Endothelial cell of umbilical vein (primary cell): ENCODE results near the gene TOP3A.

Experiments
- EZH2 ChIP-seq: IDR thresholded peaks from 2 replicates; pipeline ENCODE4 v1.6.1; 2012; ENCODE audit warnings: borderline replicate concordance, low read depth, mild to moderate bottlenecking, moderate library complexity, low read length, inconsistent platforms; ENCODE audit not compliant: severe bottlenecking
- FOS ChIP-seq: IDR thresholded peaks from 2 replicates; pipeline ENCODE4 v1.6.1; 2011; ENCODE audit warnings: mild to moderate bottlenecking, low read length, moderate library complexity, borderline replicate concordance; ENCODE audit not compliant: insufficient read depth
- JUN ChIP-seq: IDR thresholded peaks from 2 replicates; pipeline ENCODE4 v1.6.1; 2011; ENCODE audit warnings: borderline replicate concordance, low read depth; ENCODE audit not compliant: insufficient read length, insufficient read depth
- MYC ChIP-seq: IDR thresholded peaks from one replicate; pipeline ENCODE4 v1.6.1; 2011; ENCODE audit warnings: mild to moderate bottlenecking, low read depth, low read length
- POLR2A ChIP-seq: IDR thresholded peaks from 2 replicates; pipeline ENCODE4 v1.6.1; 2012; ENCODE audit warnings: low read depth, mild to moderate bottlenecking, control low read depth, low read length
- POLR2AphosphoS5 ChIP-seq: IDR thresholded peaks from 2 replicates; pipeline ENCODE4 v1.6.1; 2012; ENCODE audit warnings: low read depth, mild to moderate bottlenecking, control low read depth, low read length, moderate library complexity; ENCODE audit not compliant: insufficient read depth
- TF ChIP-seq, protein P1 (sequence below), 2 donors: IDR thresholded peaks; 1 replicate in 1 of 2; 2 replicates in 1 of 2; pipeline ENCODE4 v1.5.1; 2011; ENCODE audit warnings: low read length in 2 of 2, mild to moderate bottlenecking in 2 of 2, moderate library complexity in 2 of 2, control low read depth in 1 of 2, inconsistent platforms in 1 of 2, low read depth in 1 of 2; ENCODE audit not compliant: insufficient read depth in 1 of 2; ENCODE audit errors: extremely low read depth in 1 of 2
- TF ChIP-seq, protein P2 (sequence below): IDR thresholded peaks from 2 replicates; pipeline ENCODE4 v1.6.1; 2011; ENCODE audit not compliant: insufficient read depth, insufficient read length

DNA sequence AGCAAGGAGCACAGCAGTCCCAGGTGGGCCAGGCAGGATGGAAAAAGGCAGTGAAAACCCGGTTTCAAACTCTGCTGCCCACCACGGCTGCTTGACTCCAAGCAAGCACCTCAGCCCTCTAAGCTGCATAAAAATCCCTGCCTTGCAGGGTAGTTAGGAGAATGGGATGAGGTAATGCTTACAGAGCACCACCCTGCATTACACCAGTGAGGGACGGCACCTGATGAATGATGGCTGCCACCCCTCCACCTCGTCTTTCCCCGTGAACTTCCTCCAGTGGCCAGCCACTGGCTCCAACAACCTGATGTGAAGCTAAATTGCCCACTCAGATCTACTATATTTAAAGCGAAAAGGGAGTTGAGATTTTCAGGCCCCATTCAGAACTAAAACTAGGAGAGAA is 33.0 kb downstream of the TOP3A start:
- TF ChIP-seq, protein P1, sequence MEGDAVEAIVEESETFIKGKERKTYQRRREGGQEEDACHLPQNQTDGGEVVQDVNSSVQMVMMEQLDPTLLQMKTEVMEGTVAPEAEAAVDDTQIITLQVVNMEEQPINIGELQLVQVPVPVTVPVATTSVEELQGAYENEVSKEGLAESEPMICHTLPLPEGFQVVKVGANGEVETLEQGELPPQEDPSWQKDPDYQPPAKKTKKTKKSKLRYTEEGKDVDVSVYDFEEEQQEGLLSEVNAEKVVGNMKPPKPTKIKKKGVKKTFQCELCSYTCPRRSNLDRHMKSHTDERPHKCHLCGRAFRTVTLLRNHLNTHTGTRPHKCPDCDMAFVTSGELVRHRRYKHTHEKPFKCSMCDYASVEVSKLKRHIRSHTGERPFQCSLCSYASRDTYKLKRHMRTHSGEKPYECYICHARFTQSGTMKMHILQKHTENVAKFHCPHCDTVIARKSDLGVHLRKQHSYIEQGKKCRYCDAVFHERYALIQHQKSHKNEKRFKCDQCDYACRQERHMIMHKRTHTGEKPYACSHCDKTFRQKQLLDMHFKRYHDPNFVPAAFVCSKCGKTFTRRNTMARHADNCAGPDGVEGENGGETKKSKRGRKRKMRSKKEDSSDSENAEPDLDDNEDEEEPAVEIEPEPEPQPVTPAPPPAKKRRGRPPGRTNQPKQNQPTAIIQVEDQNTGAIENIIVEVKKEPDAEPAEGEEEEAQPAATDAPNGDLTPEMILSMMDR (IDR thresholded peaks at IDR 0.05; ENCODE audit: extremely low read depth in 1 of 2, insufficient read depth in 1 of 2, low read depth in 1 of 2, low read length in 2 of 2) = no peak
- TF ChIP-seq POLR2AphosphoS5 (no peak), EZH2 (no peak), POLR2A (no peak), MYC (no peak), JUN (no peak), FOS (no peak)
- TF ChIP-seq, protein P2, sequence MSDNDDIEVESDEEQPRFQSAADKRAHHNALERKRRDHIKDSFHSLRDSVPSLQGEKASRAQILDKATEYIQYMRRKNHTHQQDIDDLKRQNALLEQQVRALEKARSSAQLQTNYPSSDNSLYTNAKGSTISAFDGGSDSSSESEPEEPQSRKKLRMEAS = no peak
